ENCODE data around the gene HPN.
"Not testable (repeated sequence)": the region's sequence is repeated elsewhere in the genome, so short reads cannot be mapped to it uniquely, and the experiment has no call there.

Gene HPN

GRCh38 chr19:35028600-35028885 is 13.0 kb upstream of the HPN start:
- not testable (repeated sequence) for DNase-seq

GRCh38 chr19:35029275-35029736 is 12.2 kb upstream of the HPN start:
- DNase-seq, result not testable (repeated sequence)

- no peak for DNase-seq
Measured at GRCh38 chr19:35029737-35030256, 11.7 kb upstream of the HPN start.

GRCh38 chr19:35030257-35031071 is 11.1 kb upstream of the HPN start, which contains the start of gene SCN1B:
SCN1B (plus strand) TSS chr19:35030470; CDS start chr19:35030821, 351 bp downstream.
- DNase-seq, result peak; percentile 34

DNA sequence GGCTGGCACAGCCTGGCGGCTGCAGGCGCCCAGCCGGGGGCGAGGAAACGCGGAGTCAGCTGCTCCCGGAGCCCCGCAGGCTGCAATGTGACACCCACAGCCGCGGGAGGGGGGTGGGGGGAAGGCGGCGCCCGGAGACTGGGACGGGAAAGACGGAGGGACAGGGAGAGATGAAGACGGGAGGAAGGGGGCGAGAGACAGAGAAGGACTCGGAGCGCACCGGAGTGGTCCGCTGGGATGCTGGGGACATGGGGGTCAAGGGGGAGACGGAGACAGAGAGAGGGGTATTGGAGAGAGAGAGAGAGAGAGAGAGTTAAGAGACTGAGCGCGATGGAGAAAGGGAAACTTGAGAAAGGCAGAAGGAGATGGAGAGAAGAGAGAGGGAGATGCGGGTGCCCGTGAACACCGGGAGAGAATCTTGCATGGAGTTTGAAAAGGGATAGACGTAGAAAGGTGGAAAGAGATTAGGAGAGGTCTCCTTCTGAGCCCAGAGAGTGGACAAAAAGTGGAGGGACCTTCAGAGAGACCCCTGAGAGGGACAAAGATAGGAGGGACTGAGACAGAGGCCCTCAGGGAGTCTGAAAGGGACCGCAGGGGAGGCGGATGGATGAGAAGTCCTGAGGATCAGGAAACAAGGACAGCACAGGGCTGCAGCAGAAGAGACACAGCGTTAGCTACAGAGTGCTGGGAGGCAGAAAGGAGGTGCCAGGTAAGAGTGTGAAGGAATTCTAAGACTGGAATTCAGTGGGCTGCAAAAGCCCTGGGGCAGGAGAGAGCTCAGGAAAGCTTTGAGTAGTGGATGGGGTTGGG is 10.2 kb upstream of the HPN start:
- no peak for DNase-seq

DNA sequence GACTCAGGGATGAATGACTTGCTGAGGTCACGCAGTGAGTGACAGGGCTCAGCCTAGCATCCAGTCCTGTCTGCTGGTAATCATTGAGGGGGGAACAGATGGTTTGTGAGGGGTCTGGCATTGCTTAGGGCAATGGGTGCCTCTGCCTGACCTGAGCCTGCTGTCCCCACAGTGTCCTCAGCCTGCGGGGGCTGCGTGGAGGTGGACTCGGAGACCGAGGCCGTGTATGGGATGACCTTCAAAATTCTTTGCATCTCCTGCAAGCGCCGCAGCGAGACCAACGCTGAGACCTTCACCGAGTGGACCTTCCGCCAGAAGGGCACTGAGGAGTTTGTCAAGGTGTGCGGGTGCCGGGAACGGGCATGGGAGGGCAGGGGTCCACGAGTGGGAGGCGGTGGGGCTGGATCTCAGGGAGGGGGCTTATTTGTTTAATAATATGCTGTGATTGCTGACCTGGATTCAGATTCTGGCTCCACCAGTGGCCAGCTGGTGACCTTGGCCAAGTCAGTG is 9.1 kb upstream of the HPN start:
- DNase-seq, result no peak

DNA sequence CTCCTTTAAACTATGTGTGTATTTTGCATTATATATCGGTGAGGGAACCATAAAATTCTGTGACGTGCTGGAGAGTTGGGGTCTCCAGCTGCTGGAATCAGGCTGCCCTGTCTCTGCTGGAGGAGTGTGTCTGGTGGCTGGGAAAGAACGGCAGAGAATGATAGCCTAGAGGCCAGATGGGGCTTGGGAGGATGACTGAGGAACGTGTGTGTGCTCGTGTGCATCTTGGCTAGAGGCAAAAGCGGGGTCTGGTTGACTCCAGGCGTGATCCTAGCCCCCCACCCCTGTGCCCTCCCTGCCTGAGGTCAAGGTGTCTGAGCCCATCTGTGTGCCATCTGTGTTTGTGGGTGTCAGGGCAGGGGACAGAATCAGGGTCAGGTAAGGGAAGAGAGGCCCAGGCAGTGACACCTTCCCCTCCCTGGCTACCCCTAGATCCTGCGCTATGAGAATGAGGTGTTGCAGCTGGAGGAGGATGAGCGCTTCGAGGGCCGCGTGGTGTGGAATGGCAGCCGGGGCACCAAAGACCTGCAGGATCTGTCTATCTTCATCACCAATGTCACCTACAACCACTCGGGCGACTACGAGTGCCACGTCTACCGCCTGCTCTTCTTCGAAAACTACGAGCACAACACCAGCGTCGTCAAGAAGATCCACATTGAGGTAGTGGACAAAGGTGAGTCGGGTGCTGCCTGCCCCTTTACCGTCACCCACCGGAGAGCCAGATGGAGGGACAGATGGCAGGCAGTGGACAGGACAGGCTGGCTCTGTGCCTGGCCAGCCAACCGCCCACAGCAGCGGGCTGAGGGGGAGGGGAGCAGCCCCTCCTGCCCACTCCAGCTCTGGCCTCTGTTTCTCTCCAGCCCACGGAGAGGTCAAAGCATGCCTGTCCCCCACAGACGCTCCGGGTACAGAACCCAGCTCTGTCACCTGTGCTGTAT is 8.2 kb upstream of the HPN start:
- DNase-seq, result no peak

DNA sequence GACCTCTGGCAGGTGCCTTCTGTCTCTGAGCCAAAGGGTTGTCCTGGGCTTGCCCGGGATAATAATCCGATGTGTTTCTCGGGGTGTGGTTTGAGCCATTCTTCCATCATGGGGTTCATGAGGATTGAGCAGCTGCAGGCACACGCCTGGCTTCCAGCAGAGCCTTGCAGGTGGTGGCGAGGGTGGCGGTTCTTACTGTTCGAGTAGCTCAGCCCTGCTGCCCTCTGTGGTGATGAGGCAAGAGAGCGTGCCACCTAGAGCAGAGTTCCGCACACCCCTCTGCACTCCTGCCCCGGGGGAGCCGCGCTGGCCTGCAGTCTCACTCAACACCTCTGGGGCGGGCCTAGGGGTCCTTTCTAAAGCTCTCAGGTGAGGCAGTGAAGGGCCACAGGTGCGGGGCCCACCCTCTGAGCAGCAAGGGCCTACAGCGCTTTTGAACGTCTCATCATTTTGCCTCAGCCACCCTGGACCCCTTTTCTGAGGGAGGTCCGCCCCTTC is 7.5 kb upstream of the HPN start:
- no peak for DNase-seq

DNA sequence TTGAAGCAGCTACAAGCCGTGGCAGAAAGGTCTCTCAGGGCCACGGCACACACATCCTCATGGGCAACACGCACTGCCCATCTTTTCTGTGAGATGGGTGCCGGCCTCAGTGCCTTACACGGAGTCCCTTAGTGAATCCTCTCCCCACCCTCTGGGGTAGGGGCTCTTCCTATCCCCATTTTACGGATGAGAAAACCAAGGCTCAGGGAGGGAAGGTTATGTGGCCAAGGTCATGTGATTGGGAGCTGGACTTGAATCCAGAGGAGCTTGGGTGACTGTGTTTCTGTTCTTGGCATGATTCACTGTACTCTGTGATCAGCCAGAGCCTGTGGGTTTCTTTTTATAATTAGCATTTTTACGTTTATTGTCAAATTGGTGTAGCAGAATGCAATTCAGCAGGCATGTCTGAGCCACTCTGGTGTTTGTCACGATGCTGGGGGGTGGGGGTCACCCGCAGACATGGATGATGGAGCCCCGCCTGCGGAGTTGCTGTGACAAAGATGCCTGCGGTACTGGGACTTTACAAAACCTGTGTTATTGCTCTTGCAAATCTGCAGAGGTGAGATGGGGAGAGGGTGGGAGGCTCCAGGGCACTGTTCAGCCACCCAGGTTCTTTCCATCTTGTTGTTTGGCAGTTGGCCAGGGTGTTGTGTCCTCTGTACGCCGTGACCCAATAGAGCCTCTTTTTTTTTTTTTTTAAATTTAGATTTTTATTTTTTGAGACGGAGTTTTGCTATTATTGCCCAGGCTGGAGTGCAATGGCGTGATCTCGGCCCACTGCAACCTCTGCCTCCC is 6.7 kb upstream of the HPN start:
- DNase-seq, result no peak

- no peak for DNase-seq
Measured at GRCh38 chr19:35037716-35038622, 3.6 kb upstream of the HPN start.

GRCh38 chr19:35038623-35039512 is 2.7 kb upstream of the HPN start:
- DNase-seq, result no peak

- peak; percentile 12 for DNase-seq
Measured at GRCh38 chr19:35039881-35040825, 1.4 kb upstream of the HPN start.

- DNase-seq, result peak; percentile 56
Measured at GRCh38 chr19:35040826-35041547, 534 bp upstream of the HPN start.

DNA sequence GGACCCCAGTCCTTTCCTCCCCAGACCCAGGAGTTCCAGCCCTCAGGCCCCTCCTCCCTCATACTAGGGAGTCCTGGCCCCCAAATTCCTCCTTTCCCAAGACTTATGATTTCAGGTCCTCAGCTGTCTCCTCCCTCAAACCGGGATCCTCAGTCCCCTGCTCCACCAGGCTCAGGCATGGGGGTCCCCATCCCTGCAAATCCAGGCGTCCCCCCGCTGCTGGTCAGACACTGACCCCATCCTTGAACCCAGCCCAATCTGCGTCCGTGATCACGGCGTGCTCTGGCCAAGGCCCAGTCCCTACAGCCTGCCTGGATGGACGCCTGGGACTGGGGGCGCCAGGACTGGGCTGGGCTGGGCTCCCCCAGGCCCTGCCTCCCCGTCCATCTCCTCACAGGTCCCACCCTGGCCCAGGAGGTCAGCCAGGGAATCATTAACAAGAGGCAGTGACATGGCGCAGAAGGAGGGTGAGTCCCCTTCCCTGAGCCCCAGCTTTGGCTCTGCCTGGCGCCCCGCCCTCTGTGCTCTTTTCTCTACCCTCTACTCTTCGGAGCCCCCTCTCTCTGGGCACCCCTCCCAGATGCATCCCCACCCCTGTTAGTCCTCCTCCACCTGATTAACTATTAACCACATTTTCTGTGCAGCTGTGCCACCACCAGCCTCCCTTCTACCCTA is 672 bp downstream of the HPN start:
- no peak for DNase-seq

DNA sequence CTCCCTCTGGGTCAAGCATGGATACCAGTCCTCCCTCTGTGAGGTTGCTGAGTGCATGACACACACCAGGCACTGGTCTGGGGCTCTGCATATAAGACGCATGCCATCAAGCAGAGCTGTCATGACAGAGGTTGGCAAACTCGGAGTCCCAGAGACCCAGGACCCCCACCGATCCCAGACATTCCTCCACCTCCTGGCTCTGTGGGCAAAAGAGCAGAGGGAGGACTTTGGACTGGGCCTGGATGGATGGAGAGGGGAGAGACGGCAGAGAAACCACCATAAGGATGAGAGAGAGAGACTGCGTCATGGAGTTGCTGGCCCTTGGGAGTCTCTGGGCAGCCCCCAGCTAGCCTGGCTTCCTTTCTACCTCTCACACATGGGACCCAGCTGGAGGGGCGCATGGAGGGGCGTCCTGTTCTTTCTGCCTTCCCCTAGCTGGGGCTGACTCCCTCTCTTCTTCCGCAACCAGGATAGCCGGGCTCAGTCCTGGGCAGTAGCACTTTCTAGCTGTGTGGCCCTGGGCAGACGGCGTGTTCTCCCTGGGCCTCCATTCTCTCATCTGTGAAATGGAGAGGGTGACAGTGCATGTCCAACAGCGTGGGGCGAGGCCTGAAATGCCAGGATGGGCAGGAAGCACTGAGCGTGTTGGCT is 1.6 kb downstream of the HPN start:
- DNase-seq, result no peak

GRCh38 chr19:35043906-35044305 is 2.4 kb downstream of the HPN start:
- DNase-seq, result no peak
